ENCODE data around the gene TSPAN10.

DNA sequence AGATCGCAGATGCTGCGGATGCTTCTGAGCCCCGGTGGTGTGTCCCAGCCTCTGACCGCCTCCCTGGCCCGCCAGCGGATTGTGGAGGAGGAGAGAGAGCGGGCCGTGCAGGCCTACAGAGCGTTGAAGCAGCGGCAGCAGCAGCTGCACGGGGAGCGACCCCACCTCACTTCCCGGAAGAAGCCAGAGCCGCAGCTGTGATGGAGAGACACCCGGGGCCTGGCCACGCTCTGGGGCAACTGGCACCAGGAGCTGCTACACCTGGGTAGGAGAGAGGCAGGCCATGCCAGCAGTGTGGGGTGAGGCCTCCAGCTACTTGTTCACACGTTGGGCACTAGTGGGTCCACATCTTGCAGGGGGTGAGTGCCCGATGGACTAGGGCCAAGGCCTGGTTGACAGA lies 35.5 kb downstream of the TSPAN10 start:
- TF ChIP-seq, protein P1, sequence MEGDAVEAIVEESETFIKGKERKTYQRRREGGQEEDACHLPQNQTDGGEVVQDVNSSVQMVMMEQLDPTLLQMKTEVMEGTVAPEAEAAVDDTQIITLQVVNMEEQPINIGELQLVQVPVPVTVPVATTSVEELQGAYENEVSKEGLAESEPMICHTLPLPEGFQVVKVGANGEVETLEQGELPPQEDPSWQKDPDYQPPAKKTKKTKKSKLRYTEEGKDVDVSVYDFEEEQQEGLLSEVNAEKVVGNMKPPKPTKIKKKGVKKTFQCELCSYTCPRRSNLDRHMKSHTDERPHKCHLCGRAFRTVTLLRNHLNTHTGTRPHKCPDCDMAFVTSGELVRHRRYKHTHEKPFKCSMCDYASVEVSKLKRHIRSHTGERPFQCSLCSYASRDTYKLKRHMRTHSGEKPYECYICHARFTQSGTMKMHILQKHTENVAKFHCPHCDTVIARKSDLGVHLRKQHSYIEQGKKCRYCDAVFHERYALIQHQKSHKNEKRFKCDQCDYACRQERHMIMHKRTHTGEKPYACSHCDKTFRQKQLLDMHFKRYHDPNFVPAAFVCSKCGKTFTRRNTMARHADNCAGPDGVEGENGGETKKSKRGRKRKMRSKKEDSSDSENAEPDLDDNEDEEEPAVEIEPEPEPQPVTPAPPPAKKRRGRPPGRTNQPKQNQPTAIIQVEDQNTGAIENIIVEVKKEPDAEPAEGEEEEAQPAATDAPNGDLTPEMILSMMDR (IDR thresholded peaks at IDR 0.05; ENCODE audit: insufficient read depth, low read depth, low read length): no peak
- TF ChIP-seq EZH2 (IDR thresholded peaks at IDR 0.05; ENCODE audit: insufficient read depth, low read length): no peak

Data from astrocyte (in vitro differentiated cells and primary cell).